Putamen (tissue), 1 donor: ENCODE measurements around the gene CDK14.
"Not testable (repeated sequence)": the region's sequence is repeated elsewhere in the genome, so short reads cannot be mapped to it uniquely, and the experiment has no call there.

ENCODE experiments used
- DNase-seq: peaks from one replicate; pipeline ENCODE4 v3.0.0-alpha.2; 2016; ENCODE audit warnings: low spot score

Gene CDK14

DNA sequence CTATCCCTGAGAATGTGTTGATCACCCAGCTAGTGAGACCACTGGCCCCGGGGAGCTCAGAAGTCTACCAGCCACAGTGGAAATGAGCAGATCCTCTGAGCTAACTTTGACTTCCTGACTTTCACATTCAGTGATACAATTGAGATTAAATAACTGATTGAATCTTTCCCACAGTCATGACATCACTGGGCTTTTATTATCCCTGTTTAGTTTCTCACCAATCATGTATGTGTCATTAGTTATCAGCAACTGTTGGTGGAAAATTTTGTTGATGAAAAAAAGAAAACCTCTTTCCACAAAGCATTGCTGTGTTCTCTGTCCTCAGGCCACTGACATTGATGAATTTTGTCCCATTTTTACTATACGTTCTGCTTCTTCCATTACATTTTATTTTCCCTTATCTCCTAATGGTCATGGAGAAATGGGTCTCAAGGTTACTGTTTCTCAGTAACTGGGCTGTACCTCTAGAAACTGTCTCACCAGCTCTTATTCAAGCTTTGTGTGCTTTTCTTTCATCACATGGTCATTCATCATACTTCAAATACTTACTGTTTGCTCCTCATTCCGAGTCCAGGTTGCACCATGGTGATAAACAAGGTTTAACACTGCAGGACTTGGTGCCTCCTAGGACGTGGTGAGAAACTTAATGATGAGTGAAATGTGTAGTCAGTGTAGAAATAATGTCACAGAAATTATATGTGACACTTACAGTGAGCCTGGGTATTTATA, 304.7 kb downstream of the CDK14 start:
- no peak for DNase-seq

DNA sequence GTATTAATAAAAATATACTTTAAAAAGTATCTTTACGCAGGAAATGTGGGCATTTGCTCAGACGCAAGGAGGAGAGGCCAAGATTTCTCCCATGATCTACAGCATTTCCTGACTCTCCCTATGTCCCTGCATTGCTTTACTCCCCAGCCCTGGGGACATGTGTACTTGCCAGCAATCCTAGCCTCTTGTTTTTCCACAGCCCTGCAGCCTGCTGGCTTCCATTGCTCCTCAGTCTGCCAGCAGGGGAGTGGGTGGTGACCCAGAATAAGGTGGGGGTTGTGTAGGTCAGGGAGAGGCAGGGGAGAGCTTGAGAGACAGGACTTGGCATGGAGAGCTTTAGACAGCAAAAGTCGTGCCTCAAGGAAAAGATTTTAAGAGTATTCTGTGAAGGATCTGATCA, 307.7 kb downstream of the CDK14 start:
- DNase-seq = no peak

DNA sequence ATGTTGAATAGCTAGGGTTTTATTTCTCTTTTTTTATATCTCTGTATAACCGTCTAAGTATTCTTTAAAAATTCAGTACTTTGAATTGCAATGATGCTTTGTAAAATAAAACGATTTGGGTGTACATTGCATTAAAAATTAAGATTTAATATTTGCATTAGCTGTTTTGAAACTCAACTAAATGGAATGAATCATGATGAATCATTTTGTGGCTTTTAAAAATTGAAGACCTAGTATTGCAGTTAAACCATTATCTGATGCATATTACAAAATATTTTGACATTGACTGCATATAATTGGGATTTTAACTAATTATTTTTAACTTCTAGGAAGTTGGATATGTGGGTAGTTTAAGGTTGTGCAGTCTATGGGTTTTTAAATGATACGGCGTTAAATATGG, 314.0 kb downstream of the CDK14 start:
- no peak for DNase-seq

DNA sequence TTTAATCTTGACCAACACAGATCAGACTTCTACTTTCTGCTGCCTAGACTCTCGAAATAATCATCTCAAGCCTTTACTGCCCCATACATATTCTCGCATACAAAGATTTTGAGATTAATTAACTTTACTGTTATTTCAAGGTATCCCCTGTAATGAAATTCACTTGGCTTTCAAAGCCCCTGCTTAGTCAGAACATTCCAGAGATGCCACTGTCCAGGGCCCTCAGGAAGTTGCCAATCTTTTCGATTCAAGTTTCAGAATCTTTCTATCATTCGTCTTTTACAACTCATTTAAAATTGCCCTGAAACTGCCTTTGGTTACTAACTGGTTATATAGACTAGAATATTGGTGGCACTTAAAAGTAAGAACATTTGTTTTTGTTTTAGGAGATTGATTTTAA, 320.2 kb downstream of the CDK14 start:
- no peak for DNase-seq

DNA sequence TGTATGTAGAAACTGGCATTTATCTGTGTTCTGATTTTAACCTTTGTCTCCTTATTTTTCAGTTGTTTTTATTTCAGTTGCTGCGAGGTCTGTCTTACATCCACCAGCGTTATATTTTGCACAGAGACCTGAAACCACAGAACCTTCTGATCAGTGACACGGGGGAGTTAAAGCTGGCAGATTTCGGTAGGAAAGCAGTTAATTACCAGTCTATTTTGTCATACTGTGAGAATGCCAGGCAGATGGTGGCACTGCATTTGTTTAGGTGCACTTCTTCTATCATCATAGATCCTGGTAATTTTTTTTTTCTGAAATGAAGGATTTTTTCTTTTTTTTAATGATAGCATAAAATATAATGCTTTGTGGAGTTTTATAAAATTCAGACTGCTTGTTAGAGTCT, 321.4 kb downstream of the CDK14 start:
- no peak for DNase-seq

DNA sequence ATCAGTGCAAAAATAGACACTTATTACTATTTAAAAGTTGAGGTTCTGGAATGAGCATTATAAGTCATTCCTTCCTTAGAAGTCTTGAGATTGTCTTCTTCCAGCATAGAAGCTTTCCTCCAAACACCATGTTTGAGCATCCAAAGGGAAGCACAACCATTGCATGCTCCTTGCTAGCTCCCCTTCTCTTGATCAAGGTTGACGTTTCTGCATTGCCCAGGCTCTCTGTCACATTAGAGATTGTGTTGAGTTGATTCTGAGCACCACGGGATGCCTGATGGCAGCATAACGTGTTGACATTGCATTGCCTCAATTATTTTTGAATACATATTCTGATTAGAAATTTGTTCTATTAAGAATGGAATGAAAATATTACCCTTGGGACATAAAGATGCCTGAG, 322.2 kb downstream of the CDK14 start:
- DNase-seq = no peak

DNA sequence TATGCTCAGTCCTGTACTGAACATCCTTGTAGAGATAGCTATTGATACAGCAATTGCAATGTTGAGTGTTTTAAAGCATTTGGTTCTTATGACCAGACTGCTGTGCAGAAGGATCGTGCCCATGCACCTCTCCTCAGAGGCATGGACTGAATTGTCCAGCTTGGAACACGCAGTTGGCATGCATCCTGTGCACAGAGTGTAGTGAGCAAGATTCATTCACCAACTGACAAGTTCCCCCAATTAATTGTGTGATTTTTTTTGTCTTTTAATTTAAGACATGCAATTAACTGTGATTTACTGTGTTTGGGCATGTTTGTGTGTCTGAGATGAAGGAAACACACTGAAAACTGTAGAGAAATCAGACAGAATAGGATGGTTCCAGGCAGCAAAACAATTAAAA, 323.7 kb downstream of the CDK14 start:
- DNase-seq = no peak

DNA sequence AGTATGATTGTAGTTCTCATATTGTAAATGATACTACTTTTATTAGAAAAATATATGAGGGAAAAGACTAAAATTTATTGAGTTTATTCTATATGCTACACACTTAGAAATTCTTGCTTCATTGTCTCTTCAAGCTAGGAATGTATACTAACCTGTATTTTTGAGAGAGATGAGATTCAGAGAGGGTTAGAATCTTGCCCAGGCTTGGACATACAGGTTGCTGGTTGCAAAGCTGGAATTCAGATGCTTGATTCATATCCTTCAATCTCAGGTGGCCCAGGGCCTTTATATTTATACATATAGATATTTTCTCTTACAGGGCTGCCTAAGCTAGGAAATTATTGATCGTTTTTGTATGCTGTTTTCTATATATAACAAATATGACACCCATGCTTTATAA, 324.2 kb downstream of the CDK14 start:
- DNase-seq = no peak

DNA sequence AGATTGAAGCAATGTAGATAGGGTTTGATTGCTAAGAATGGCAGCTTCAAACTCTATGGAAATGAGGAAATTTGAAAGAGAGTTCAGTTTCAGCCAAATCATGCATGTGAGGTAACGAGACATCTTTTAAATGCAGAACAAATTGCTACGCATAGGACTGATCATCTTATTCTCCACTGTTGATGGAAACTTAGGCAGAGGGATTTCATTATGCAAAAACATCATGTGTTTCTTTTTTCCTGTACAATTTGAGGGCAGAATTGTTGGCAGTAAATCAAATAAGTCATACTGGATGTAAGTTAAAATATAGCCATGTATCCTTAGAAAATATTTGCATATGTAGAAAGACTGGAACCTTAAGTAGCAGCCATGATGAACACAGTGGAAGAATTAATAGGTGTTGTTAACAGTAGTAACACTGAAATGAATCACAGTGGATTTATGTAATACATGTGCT, 327.4 kb downstream of the CDK14 start:
- DNase-seq = no peak

DNA sequence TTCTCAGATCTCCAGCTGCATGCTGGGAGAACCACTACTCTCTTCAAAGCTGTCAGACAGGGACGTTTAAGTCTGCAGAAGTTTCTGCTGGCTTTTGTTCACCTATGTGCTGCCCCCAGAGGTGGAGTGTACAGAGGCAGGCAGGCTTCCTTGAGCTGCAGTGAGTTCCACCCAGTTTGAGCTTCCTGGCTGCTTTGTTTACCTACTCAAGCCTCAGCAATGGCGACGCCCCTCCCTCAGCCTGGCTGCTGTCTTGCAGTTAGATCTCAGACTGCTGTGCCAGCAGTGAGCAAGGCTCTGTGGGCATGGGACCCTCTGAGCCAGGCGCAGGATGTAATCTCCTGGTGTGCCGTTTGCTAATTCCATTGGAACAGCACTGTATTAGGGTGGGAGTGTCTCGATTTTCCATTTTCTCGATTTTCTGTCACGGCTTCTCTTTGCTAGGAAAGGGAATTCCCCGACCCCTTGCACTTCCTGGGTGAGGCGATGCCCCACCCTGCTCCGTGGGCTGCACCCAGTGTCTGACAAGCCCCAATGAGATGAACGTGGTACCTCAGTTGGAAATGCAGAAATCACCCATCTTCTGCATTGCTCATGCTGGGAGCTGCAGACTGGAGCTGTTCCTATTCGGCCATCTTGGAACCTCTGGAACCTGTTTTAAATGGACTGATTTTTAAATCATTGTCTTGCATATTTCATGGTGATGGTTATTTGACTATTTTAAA, 332.7 kb downstream of the CDK14 start:
- not testable (repeated sequence) for DNase-seq

DNA sequence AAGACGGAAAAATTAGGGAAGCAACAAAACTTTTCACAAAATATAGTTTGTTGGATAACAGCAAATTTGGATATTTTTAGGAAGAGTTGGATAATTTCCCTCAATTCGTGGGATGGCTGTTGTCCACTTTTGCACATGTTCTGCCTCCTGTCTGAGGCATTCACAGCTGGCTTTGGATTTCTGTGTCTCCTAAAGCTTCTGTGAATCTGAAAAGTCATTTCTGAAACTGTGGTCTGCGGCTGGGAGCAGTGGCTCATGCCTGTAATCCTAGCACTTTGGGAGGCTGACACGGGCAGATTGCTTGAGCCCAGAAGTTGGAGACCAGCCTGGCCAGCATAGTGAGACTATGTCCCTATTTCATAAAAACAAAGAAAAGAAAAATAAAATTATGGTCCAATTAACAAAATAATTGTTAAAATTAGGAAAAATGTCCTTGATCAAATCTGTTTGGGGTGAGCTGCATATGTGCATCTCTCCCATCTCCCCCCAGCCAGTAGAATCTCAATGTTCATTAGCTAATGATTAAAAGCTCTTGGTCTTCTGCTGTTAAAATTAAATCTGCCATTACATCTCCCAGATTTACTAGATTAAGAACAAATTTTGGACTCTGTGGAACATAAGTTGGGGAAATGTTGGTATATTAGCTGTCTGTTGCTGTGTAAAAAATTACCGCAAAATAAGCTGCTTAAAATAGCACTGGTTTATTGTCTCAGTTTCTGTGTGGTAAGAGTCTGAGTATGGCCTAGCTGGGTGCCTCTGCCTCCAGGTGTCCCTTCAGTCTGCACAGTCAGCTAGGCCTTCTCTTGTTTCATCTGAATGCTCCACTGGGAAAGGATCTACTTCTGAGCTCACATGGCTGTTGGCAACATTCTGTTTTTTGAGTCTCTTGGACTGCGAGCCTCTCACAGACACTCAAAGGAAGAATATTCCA, 336.1 kb downstream of the CDK14 start:
- DNase-seq = no peak

DNA sequence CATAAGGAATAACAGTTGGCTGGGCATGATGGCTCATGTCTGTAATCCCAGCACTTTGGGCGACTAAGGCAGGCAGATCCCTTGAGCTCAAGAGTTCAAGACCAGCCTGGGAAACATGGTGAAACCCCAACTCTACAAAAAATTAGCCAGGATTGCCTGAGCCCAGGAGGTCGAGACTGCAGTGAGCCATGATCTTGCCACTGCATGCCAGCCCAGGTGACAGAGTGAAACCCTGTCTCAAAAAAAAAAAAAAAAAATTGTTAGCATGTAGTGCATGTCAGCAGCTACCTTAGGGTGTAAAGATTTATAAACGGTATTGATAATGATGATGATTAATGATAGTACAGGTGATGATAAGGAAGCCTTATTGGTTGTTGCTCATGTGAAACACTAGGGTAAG, 336.9 kb downstream of the CDK14 start:
- no peak for DNase-seq

DNA sequence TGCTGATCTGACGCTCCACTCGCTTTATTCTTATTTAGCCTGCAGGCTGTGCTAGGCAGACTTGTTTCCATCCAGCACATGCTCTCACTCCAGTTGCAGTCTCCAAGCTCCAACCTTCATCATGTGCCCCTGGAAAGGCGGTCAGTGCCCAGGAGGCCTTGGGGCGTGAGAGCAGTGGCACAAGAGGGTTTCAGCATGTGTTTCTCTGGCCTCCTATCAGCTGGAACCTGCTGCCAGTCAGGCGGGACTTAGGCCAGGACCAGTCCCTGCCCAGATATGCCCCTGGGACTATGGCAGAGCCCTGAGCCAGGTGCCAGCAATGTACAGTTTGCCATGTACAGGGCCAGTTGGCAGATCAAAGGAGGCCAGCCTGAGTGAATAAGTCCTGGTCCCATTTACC, 337.9 kb downstream of the CDK14 start:
- no peak for DNase-seq

DNA sequence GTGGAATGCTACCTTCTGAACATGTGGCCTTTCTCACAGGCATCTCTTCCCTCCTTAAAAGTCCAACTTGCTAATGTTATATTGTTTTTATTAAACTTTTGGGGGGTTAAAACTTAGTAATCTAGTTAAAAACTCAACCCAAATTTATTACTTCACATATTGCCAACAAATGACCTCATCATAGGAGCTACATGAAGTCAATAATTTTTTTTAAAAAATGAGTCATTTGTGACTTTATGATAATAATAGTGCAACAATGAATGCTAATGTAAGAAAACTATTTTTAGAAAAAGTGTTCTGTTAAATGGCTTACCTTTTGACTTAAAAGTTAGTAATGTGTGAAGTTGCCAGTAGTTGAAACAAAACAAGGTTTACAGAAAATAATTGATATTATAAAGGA, 342.2 kb downstream of the CDK14 start:
- DNase-seq = no peak

DNA sequence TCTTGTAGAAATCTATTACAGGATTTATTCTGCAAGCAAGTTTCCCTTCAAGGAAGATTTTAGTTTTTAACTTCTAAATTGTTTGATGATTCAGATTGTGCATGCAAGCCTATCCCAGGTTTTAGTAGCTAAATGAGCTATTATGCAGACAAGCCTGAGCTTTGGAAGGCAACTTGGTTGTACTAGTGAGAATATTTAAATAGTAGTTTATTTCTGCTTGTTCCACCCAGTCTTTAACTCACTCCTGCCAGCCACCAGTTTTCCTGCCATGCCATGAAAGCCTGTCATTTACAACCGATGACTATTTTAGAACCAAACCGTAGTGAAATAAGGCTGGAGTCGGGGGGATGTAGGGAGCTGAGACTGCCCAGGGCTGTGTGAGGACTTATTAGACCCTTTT, 343.5 kb downstream of the CDK14 start:
- DNase-seq = no peak

DNA sequence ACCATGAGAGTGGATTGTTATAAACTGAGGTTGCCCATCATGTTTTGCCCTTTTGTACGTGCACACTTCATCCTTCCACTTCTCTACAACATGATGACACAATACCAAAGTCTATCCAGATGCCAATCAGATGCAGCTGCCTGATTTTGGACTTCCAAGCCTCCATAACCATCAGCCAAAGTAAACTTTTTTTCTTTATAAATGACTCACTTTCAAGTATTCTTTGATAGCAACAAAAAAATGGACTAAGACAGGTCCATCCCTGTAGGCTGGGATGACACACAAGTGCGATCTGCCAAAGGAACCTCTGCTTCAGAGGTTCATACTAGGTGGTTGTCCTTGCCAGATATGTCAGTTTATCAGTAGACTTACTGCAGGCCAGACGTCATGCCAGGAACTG, 347.9 kb downstream of the CDK14 start:
- no peak for DNase-seq

DNA sequence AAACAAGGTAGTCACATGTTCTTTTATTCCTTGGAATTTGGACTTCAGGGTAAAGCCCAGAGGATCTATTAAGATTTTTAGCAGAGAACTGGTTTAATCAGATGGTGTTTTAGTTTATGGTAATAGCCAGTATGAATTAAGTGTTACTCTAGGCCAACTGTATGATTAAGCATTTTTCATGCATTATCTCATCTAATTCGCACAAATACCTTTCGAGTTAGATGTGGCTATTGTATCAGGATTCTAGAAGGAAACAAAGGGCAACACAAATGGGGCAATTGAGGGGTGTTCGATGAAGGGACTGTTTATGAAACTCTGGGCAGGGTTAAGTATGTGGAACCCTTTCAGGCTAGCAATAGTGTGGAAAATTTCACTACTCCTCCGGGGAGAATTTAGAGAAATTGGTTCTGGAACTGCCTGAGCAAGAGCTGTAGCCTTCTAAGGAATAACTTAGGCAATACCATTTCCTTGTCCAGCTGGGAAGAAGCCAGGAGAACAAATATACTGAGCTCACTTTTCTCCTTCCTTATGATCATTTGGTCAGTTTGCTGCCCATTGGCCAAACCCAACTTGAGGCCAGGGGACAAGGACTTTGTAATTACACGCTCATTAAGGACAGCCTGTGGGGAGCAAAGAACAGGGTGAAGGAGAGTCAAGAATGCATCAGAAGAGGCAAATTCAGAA, 349.1 kb downstream of the CDK14 start:
- no peak for DNase-seq

DNA sequence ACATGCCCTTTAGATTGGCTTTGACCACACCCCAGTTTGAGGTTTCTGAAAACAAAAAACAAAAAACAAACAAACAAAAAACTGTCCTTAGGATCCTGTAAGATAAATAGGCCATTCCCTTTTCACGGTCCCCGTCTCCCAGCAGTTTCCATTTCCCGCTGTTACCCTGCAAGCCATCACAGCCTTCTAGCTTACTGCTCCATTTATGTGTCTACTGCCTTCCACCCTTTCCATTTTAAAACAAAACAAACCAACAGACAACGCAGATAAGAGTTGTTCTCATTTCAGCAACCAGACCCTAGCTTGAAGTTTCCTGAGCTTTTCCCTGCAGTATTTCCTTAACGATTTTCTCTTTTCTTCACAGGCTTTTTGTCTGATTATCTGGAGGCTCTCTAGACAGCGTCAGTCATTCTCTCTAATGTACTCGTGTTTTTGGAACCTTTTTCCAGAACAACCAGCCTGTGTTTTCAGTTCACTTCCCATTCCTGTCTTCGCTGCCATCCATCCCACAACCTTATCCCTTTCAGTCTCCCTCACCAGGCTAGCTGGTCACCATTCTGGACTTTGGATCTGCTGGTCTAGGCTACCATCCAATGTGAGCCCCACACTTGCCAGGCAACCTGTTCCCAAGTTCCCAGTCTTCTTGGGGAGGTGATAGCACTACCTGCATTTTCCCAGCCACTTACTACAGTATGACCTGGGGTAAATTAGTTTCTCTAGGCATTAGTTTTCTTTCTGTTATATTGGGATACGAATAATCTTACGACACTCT, 350.8 kb downstream of the CDK14 start:
- no peak for DNase-seq

DNA sequence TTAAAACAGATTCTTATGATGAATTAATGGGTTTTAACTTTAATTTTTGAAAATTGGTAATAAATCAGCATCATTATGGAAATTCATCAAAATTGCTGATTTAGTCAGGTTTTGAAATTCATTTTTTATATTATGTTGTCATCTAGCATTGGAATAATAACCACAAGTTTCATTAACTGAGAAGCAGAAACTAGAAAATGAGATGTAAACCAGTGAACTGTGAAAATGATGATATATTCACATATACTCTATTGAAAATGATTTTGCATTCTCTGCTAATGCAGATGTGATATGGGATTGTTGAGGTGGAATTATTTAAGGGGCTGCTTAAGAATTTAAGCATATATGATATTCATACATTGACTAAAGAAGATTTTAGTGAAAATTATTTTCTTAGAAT, 352.0 kb downstream of the CDK14 start:
- DNase-seq = no peak

DNA sequence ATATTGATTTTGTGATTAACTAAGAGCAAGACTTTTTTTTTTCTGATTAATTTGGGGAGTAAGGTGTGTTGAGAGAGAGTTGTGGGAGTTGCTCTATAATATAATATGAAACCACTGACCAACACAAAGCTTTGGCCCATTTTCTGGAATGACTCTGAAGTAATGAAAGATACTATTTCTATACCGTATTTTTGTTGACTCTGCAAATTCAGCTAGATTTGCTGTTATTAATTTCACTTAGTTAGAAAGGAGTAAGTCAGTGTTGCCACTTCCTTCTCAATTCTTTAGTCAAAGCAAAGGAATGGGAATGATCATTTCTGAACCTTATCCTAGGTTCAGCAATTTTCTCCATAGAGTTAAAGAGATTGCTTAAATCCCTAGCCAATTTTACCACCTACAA, 355.1 kb downstream of the CDK14 start:
- DNase-seq = no peak
